Trophoblast cell (in vitro differentiated cells and primary cell): Measurements from ENCODE around the gene YOD1.

ENCODE experiments used
- DNase-seq, 2 donors: peaks; one replicate each; pipeline ENCODE4 v3.0.0-alpha.2; 2016
- H2AFZ ChIP-seq: 2 replicates; pipeline ENCODE4 v1.6.1; 2013; ENCODE audit warnings: low read length, moderate library complexity, mild to moderate bottlenecking; ENCODE audit not compliant: insufficient read depth, poor library complexity
- H2AK5ac ChIP-seq: 2 replicates; pipeline ENCODE4 v1.6.1; 2013; ENCODE audit warnings: mild to moderate bottlenecking, low read length
- H2BK120ac ChIP-seq: 2 replicates; pipeline ENCODE4 v1.6.1; 2013; ENCODE audit warnings: low read length, mild to moderate bottlenecking, moderate library complexity; ENCODE audit not compliant: insufficient read depth, poor library complexity
- H2BK12ac ChIP-seq: 2 replicates; pipeline ENCODE4 v1.6.1; 2013; ENCODE audit warnings: mild to moderate bottlenecking, low read length, moderate library complexity
- H2BK5ac ChIP-seq: 2 replicates; pipeline ENCODE4 v1.6.1; 2013; ENCODE audit warnings: low read length, low read depth, moderate library complexity, mild to moderate bottlenecking; ENCODE audit not compliant: poor library complexity
- H3K14ac ChIP-seq: 2 replicates; pipeline ENCODE4 v1.6.1; 2013; ENCODE audit warnings: mild to moderate bottlenecking, low read length
- H3K18ac ChIP-seq: 2 replicates; pipeline ENCODE4 v1.6.1; 2013; ENCODE audit warnings: mild to moderate bottlenecking, low read length
- H3K23ac ChIP-seq: 2 replicates; pipeline ENCODE4 v1.6.1; 2013; ENCODE audit warnings: low read length
- H3K27ac ChIP-seq: 2 replicates; pipeline ENCODE4 v1.5.1; 2013; ENCODE audit warnings: low read depth, mild to moderate bottlenecking, inconsistent platforms, low read length, moderate library complexity
- H3K27me3 ChIP-seq: 2 replicates; pipeline ENCODE4 v1.6.1; 2013; ENCODE audit warnings: inconsistent platforms, mild to moderate bottlenecking, low read length, moderate library complexity; ENCODE audit not compliant: insufficient read depth
- H3K36me3 ChIP-seq, 2 experiments: 1 replicate in 1 of 2; 2 replicates in 1 of 2; pipeline ENCODE4 v1.6.1; 2013; ENCODE audit warnings: low read length in 2 of 2, mild to moderate bottlenecking in 2 of 2, moderate library complexity in 1 of 2; ENCODE audit not compliant: insufficient read depth in 2 of 2, control insufficient read depth in 1 of 2
- H3K4ac ChIP-seq: 2 replicates; pipeline ENCODE4 v1.6.1; 2013; ENCODE audit warnings: low read depth, mild to moderate bottlenecking, low read length, moderate library complexity
- H3K4me1 ChIP-seq, 2 experiments: 1 replicate in 1 of 2; 2 replicates in 1 of 2; pipeline ENCODE4 v1.6.1; 2013; ENCODE audit warnings: low read length in 2 of 2, mild to moderate bottlenecking in 2 of 2, moderate library complexity in 1 of 2; ENCODE audit not compliant: insufficient read depth in 2 of 2, control insufficient read depth in 1 of 2
- H3K4me2 ChIP-seq: 2 replicates; pipeline ENCODE4 v1.6.1; 2013; ENCODE audit warnings: inconsistent platforms, mild to moderate bottlenecking, low read length, moderate library complexity
- H3K4me3 ChIP-seq: 2 replicates; pipeline ENCODE4 v1.5.1; 2013; ENCODE audit warnings: mild to moderate bottlenecking, low read depth, low read length, inconsistent platforms
- H3K79me1 ChIP-seq: one replicate; pipeline ENCODE4 v1.6.1; 2013; ENCODE audit warnings: low read length
- H3K79me2 ChIP-seq: 2 replicates; pipeline ENCODE4 v1.6.1; 2013; ENCODE audit warnings: low read length, mild to moderate bottlenecking; ENCODE audit not compliant: control insufficient read depth, insufficient read depth, poor library complexity
- H3K9ac ChIP-seq: 2 replicates; pipeline ENCODE4 v1.6.1; 2013; ENCODE audit warnings: mild to moderate bottlenecking, low read length
- H3K9me3 ChIP-seq: 2 replicates; pipeline ENCODE4 v1.6.1; 2013; ENCODE audit warnings: low read depth, mild to moderate bottlenecking, control low read depth, inconsistent platforms, low read length; ENCODE audit not compliant: insufficient read depth
- H4K12ac ChIP-seq: 2 replicates; pipeline ENCODE4 v1.6.1; 2013; ENCODE audit warnings: low read depth, mild to moderate bottlenecking, low read length, moderate library complexity
- H4K8ac ChIP-seq: 2 replicates; pipeline ENCODE4 v1.6.1; 2013; ENCODE audit warnings: low read depth, mild to moderate bottlenecking, low read length, moderate library complexity
- H4K91ac ChIP-seq: one replicate; pipeline ENCODE4 v1.6.1; 2013; ENCODE audit warnings: low read depth, mild to moderate bottlenecking, low read length, moderate library complexity
- WGBS: extraction: QIAGEN DNeasy Blood & Tissue Kit; methylation state at CpG from one replicate; pipeline ENCODE4 v1.1.7; 2013; ENCODE audit warnings: missing lambda C conversion rate; ENCODE audit not compliant: insufficient read length, insufficient coverage; ENCODE audit errors: extremely low coverage; 5-methylcytosine and 5-hydroxymethylcytosine counted together

Gene YOD1

GRCh38 chr1:207019161-207019560 lies 31.8 kb downstream of the YOD1 start:
- Histone ChIP-seq H3K4me1 (no peaks in the 10 kb centered on the region), H3K4me3 (no peak overlapping the region), H3K36me3 (no peaks in the 10 kb centered on the region), H4K8ac (no peak overlapping the region), H2AK5ac (no peak overlapping the region), H3K79me2 (no peaks in the 10 kb centered on the region), H4K91ac (no peak overlapping the region), H3K79me1 (no peaks in the 10 kb centered on the region), H3K4me2 (no peak overlapping the region), H2BK120ac (no peak overlapping the region), H3K18ac (no peak overlapping the region), H3K23ac (no peak overlapping the region), H3K9me3 (no peaks in the 10 kb centered on the region), H3K14ac (no peak overlapping the region), H3K27ac (no peak overlapping the region), H4K12ac (no peak overlapping the region), H2AFZ (no peak overlapping the region), H3K9ac (no peak overlapping the region), H3K4ac (no peak overlapping the region), H2BK5ac (no peak overlapping the region), H3K27me3 (no peaks in the 10 kb centered on the region), H2BK12ac (no peak overlapping the region)
- DNase-seq, result no peak
- no CpG with 5 or more reads among the region's 2 CpGs for WGBS

DNA sequence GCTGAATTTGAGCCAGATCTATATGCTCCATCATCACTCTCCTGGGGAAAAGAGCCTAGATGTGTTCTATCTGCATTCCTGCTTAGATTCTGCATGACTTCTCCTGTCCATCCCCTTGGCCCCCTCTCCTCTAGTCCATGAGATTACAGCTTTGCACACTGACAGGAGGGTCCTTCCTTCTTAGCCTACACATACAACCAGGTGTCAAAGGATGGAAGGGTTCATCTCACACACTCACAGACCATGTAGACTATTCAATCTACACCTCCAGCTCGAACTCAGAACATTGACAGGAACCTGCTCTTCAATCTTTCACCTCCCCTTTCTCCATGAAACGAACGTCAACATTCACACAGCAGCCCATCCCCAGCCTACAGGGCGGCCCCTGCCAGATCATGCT lies 32.3 kb downstream of the YOD1 start:
- Histone ChIP-seq H3K14ac (no peak overlapping the region), H3K27me3 (no peaks in the 10 kb centered on the region), H2BK12ac (no peak overlapping the region), H3K4me2 (no peak overlapping the region), H3K79me2 (no peaks in the 10 kb centered on the region), H3K36me3 (no peaks in the 10 kb centered on the region), H3K18ac (no peak overlapping the region), H4K8ac (no peak overlapping the region), H4K12ac (no peak overlapping the region), H2AK5ac (no peak overlapping the region), H3K79me1 (no peaks in the 10 kb centered on the region), H3K9me3 (no peaks in the 10 kb centered on the region), H3K4me1 (no peaks in the 10 kb centered on the region), H2BK5ac (no peak overlapping the region), H3K4ac (no peak overlapping the region), H2AFZ (no peak overlapping the region), H3K9ac (no peak overlapping the region), H3K23ac (no peak overlapping the region), H3K4me3 (no peak overlapping the region), H2BK120ac (no peak overlapping the region), H4K91ac (no peak overlapping the region), H3K27ac (no peak overlapping the region)
- no CpG with 5 or more reads among the region's 4 CpGs for WGBS
- no peak for DNase-seq

DNA sequence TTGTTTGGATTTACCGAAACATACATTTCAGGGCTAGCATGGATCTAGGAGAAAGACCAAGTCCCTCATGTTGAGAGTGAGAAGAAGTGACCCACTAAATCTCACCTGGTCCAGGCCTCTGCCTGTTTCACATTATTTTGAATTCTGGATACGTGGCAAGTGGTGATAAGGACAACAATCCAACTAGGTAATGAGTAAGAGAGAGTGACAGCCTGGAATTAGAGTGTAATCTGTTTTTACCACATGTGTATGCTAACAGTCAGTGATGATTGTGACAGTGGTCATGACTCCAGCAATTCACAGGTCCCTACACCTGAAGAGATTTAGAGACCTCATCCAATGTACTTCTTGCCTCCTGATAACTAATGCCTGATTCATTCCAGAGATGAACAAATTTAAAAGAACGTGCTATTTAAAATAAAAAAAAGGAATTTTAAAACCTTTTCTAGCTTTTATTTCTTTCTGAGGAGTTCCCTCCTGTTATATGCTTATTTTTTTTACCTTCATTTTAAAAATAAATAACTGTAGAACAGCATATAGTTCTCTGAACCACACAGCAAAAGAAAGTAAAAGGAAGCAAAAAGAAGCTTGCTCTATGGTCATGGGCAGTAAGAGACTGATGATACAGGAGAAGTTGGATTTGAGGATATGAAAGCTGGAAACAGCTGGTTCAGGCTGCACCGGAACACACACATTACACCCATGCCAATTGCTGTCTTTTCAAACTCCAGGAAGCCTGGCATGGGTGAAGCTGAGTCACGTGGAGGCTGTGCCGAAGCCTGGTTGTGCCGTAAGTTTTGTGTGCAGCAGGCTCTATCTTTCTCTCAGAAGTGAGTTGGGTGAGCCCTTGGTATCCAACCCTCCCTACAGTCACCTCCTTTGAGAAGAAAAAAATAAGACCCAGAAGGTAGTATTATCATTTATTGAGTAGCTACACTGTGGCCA lies 33.1 kb downstream of the YOD1 start:
- no peak overlapping the region for H3K18ac ChIP-seq

DNA sequence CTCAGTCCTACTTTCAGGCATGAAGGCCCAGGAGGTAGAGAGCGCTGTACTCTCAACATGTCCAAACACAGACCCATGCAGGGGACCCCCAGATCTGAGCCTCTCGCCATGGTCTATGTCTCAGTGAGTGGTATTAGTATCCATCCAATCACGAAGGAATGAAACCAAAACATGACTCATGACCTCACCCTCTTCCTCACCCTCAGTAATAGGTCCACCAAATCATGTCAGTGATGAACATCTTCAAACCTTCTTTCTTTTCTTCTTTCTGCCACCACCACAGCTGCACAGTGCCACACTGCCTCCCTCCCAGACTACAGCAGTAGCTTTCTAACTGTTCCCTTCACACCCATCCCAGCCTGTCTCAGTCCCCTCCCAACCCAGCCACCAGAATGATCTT lies 35.2 kb downstream of the YOD1 start:
- no peaks in the 10 kb centered on the region for H3K9me3 ChIP-seq
- H4K91ac ChIP-seq, result no peak overlapping the region
- H4K8ac ChIP-seq, result no peak overlapping the region
- no CpG with 5 or more reads among the region's 3 CpGs for WGBS
- no peaks in the 10 kb centered on the region for H3K4me1 ChIP-seq
- DNase-seq, result no peak
- H3K9ac ChIP-seq, result no peak overlapping the region
- H3K4me3 ChIP-seq, result no peak overlapping the region
- H2AFZ ChIP-seq, result no peak overlapping the region
- no peak overlapping the region for H2BK12ac ChIP-seq
- H3K14ac ChIP-seq, result no peak overlapping the region
- H2AK5ac ChIP-seq, result no peak overlapping the region
- no peak overlapping the region for H3K27ac ChIP-seq
- no peak overlapping the region for H3K18ac ChIP-seq
- no peak overlapping the region for H3K23ac ChIP-seq
- no peak overlapping the region for H2BK5ac ChIP-seq
- H3K79me1 ChIP-seq, result no peaks in the 10 kb centered on the region
- no peaks in the 10 kb centered on the region for H3K79me2 ChIP-seq
- no peak overlapping the region for H2BK120ac ChIP-seq
- no peaks in the 10 kb centered on the region for H3K36me3 ChIP-seq
- H3K4me2 ChIP-seq, result no peak overlapping the region
- H3K4ac ChIP-seq, result no peak overlapping the region
- H4K12ac ChIP-seq, result no peak overlapping the region
- H3K27me3 ChIP-seq, result no peaks in the 10 kb centered on the region

More for the DNA sequence above, 33.1 kb downstream of the YOD1 start:
- Histone ChIP-seq H2BK12ac (no peak overlapping the region), H3K79me2 (no peaks in the 10 kb centered on the region), H3K4me3 (no peak overlapping the region), H3K79me1 (no peaks in the 10 kb centered on the region), H3K4ac (no peak overlapping the region), H2AK5ac (no peak overlapping the region), H2BK120ac (no peak overlapping the region), H3K27ac (no peak overlapping the region), H3K9ac (no peak overlapping the region), H2AFZ (no peak overlapping the region), H4K12ac (no peak overlapping the region), H3K27me3 (no peaks in the 10 kb centered on the region), H3K4me2 (no peak overlapping the region), H4K8ac (no peak overlapping the region), H4K91ac (no peak overlapping the region), H3K36me3 (no peaks in the 10 kb centered on the region), H2BK5ac (no peak overlapping the region), H3K14ac (no peak overlapping the region), H3K23ac (no peak overlapping the region), H3K4me1 (no peaks in the 10 kb centered on the region), H3K9me3 (no peaks in the 10 kb centered on the region)
- WGBS, result no CpG with 5 or more reads among the region's 7 CpGs
- DNase-seq, result no peak
